Naive thymus-derived CD4-positive, alpha-beta T cell (primary cell): ENCODE measurements around the gene PRDM16. TPM values are rescaled to one million over a fixed set of nuclear protein-coding genes. Genes with fewer than 3 reads are reported as not detected.
"Not testable (repeated sequence)": the region's sequence is repeated elsewhere in the genome, so short reads cannot be mapped to it uniquely, and the experiment has no call there.

Experiments
- ATAC-seq: fragments of 150-1000 bp; cut with Tn5 transposase; 2 replicates; pipeline ENCODE4 v1.10.0; 2021; ENCODE audit warnings: mild to moderate bottlenecking, moderate library complexity
- CTCF ChIA-PET: fragments of 350-600 bp; sonication (Branson Sonifier 250); formaldehyde crosslinking; loops from one replicate; lab custom pipeline; 2021; ENCODE audit warnings: antibody characterized with exemption; lab: Charles Lee
- POLR2A ChIA-PET: fragments of 350-600 bp; sonication (Branson Sonifier 250); formaldehyde crosslinking; loops from one replicate; lab custom pipeline; 2021; ENCODE audit warnings: antibody characterized with exemption, inconsistent platforms; lab: Charles Lee
- DNase-seq, 9 donors: peaks; one replicate each; pipeline versions ENCODE4 v3.0.0 to v3.0.0-alpha.2; 2020 to 2022; ENCODE audit warnings: mixed read lengths in 1 of 9
- H3K27ac ChIP-seq: one replicate; pipeline ENCODE4 v1.7.0; 2013; ENCODE audit warnings: mild to moderate bottlenecking, low read depth, low read length, moderate library complexity
- H3K27me3 ChIP-seq, 2 donors: one replicate each; pipeline ENCODE4 v1.7.0; 2013; ENCODE audit warnings: low read length in 2 of 2, mild to moderate bottlenecking in 2 of 2, moderate library complexity in 2 of 2; ENCODE audit not compliant: control insufficient read depth in 2 of 2, insufficient read depth in 2 of 2
- H3K36me3 ChIP-seq, 3 experiments: 1 replicate in 2 of 3; 2 replicates in 1 of 3; pipeline ENCODE4 v1.7.0; 2013; ENCODE audit warnings: low read length in 3 of 3, mild to moderate bottlenecking in 3 of 3, moderate library complexity in 1 of 3; ENCODE audit not compliant: insufficient read depth in 3 of 3, control insufficient read depth in 2 of 3
- H3K4me1 ChIP-seq, 2 donors: one replicate each; pipeline ENCODE4 v1.7.0; 2013; ENCODE audit warnings: low read length in 2 of 2, mild to moderate bottlenecking in 2 of 2, moderate library complexity in 1 of 2; ENCODE audit not compliant: control insufficient read depth in 2 of 2, insufficient read depth in 2 of 2
- H3K4me3 ChIP-seq: 2 replicates; pipeline ENCODE4 v1.7.0; 2013; ENCODE audit warnings: mild to moderate bottlenecking, low read length
- H3K9me3 ChIP-seq, 3 experiments: 1 replicate in 2 of 3; 2 replicates in 1 of 3; pipeline ENCODE4 v1.7.0; 2013; ENCODE audit warnings: low read length in 3 of 3; ENCODE audit not compliant: control insufficient read depth in 2 of 3
- H3K27ac Mint-ChIP-seq, 9 donors: one replicate each; pipeline ENCODE4 v1.8.0; 2020 to 2022; ENCODE audit warnings: mixed read lengths in 9 of 9, mild to moderate bottlenecking in 8 of 9, moderate library complexity in 5 of 9, inconsistent platforms in 2 of 9
- H3K27me3 Mint-ChIP-seq, 5 donors: one replicate each; pipeline ENCODE4 v1.8.0; 2021 to 2022; ENCODE audit warnings: mixed read lengths in 5 of 5, mild to moderate bottlenecking in 1 of 5
- H3K36me3 Mint-ChIP-seq, 5 donors: one replicate each; pipeline ENCODE4 v1.8.0; 2020 to 2022; ENCODE audit warnings: mixed read lengths in 5 of 5, mild to moderate bottlenecking in 3 of 5, inconsistent platforms in 1 of 5
- H3K4me1 Mint-ChIP-seq, 7 donors: one replicate each; pipeline ENCODE4 v1.8.0; 2020 to 2022; ENCODE audit warnings: mixed read lengths in 7 of 7, mild to moderate bottlenecking in 3 of 7, inconsistent platforms in 1 of 7
- H3K4me3 Mint-ChIP-seq, 10 donors: one replicate each; pipeline ENCODE4 v1.8.0; 2020 to 2022; ENCODE audit warnings: mild to moderate bottlenecking in 10 of 10, mixed read lengths in 10 of 10, moderate library complexity in 6 of 10, inconsistent platforms in 2 of 10
- H3K9me3 Mint-ChIP-seq, 11 donors: one replicate each; pipeline ENCODE4 v1.8.0; 2020 to 2022; ENCODE audit warnings: mixed read lengths in 11 of 11, mild to moderate bottlenecking in 4 of 11, inconsistent platforms in 1 of 11, moderate library complexity in 1 of 11
- intact Hi-C, 2 donors: fragments of 100-400 bp; cut with micrococcal nuclease; formaldehyde crosslinking; loops; one replicate each; pipeline ENCODE4 v1.15.1; 2023
- polyA plus RNA-seq, 2 donors: library from polyadenylated mRNA; unstranded; fragments of 300-500 nt; fragmentation: Illumina TruSeq; gene quantifications; one replicate each; pipeline ENCODE4 v1.2.3, GENCODE V29; 2021
- total RNA-seq, 6 experiments: library from RNA in 5 of 6; stranded (reverse) in 5 of 6; gene quantifications; 1 replicate in 5 of 6; 2 replicates in 1 of 6; pipeline ENCODE4 v1.2.3 and lab custom pipeline; 2021 to 2026

PRDM16 gene
- total and polyA plus RNA-seq, 7 experiments from 2014 or later: 0.05 to 0.61 (median 0.36) TPM; not detected in 2

DNA sequence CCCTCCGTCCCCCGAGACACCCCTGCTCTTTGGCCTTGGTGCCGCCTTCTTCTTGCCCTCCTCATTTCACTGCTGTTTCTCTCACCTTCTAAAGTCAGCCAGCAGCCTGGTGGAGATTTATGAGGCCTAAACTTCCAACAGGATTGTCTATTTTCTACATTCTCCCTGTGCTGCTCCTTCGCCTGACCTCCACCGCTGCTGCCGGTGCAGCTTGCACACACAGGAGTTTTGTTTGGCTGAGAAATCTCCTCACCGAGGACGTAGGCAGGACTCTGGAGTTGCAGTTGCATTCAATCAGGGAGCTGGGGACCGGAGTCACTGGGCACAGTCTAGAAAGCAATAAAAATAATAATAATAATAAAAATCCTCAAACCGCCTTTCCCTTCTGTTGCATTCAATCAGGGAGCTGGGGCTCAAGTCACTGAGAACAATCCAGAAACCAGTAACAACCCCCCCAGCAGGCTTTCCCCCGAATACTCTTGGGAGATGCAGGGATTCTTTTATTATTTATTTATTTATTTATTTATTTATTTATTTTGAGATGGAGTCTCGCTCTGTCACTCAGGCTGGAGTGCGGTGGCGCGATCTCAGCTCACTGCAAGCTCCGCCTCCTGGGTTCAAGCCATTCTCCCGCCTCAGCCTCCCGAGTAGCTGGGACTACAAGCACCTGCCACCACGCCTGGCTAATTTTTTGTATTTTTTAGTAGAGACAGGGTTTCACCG lies 19.1 kb downstream of the PRDM16 start:
- H3K9me3 Mint-ChIP-seq, H3K4me3 ChIP-seq, H3K27me3 ChIP-seq, H3K4me1 Mint-ChIP-seq, DNase-seq, CTCF ChIA-PET, H3K27me3 Mint-ChIP-seq, H3K36me3 ChIP-seq, H3K27ac ChIP-seq, H3K27ac Mint-ChIP-seq, ATAC-seq, H3K36me3 Mint-ChIP-seq, intact Hi-C loops, H3K4me3 Mint-ChIP-seq, POLR2A ChIA-PET, H3K9me3 ChIP-seq, H3K4me1 ChIP-seq: not testable (repeated sequence)

- POLR2A ChIA-PET: no interaction called here
- CTCF ChIA-PET: no interaction called here
- no peak for ATAC-seq
Observed at GRCh38 chr1:3089490-3089889, 20.5 kb downstream of the PRDM16 start.

GRCh38 chr1:3091334-3091733 lies 22.3 kb downstream of the PRDM16 start:
- CTCF ChIA-PET: no interaction called here
- Mint-ChIP-seq H3K27me3 (peaks cover 0 to 12% (median 3%) of the 10 kb centered on the region in 5 donors), H3K36me3 (no peaks in the 10 kb centered on the region), H3K27ac (no peak overlapping the region), H3K4me1 (peaks cover 0 to 5% (median 0%) of the 10 kb centered on the region in 7 donors), H3K9me3 (no peaks in the 10 kb centered on the region), H3K4me3 (no peak overlapping the region)
- Histone ChIP-seq H3K4me1 (no peaks in the 10 kb centered on the region), H3K27me3 (no peaks in the 10 kb centered on the region), H3K36me3 (no peaks in the 10 kb centered on the region), H3K4me3 (no peak overlapping the region), H3K27ac (no peak overlapping the region), H3K9me3 (no peaks in the 10 kb centered on the region)
- POLR2A ChIA-PET: no interaction called here
- ATAC-seq (no peak), DNase-seq (no peak)
- intact Hi-C loops: no loop called here

More at GRCh38 chr1:3089490-3089889, 20.5 kb downstream of the PRDM16 start:
- H3K27ac ChIP-seq: no peak overlapping the region
- Mint-ChIP-seq H3K4me3 (no peak overlapping the region), H3K27ac (no peak overlapping the region), H3K27me3 (peaks cover 0 to 8% (median 3%) of the 10 kb centered on the region in 5 donors), H3K36me3 (no peaks in the 10 kb centered on the region), H3K9me3 (no peaks in the 10 kb centered on the region), H3K4me1 (peaks cover 0 to 5% (median 0%) of the 10 kb centered on the region in 7 donors)
- H3K27me3 ChIP-seq: no peaks in the 10 kb centered on the region
- H3K9me3 ChIP-seq: no peaks in the 10 kb centered on the region
- no peaks in the 10 kb centered on the region for H3K36me3 ChIP-seq
- intact Hi-C loops: no loop called here
- H3K4me1 ChIP-seq: no peaks in the 10 kb centered on the region
- no peak overlapping the region for H3K4me3 ChIP-seq
- DNase-seq: no peak

GRCh38 chr1:3092530-3092929 lies 23.5 kb downstream of the PRDM16 start:
- peaks cover 0 to 5% (median 0%) of the 10 kb centered on the region in 7 donors for H3K4me1 Mint-ChIP-seq
- intact Hi-C loops: no loop called here
- Histone ChIP-seq H3K27ac (no peak overlapping the region), H3K9me3 (no peaks in the 10 kb centered on the region), H3K4me1 (no peaks in the 10 kb centered on the region), H3K27me3 (no peaks in the 10 kb centered on the region), H3K4me3 (no peak overlapping the region), H3K36me3 (no peaks in the 10 kb centered on the region)
- peaks cover 0 to 12% (median 3%) of the 10 kb centered on the region in 5 donors for H3K27me3 Mint-ChIP-seq
- ATAC-seq (no peak), DNase-seq (no peak)
- H3K36me3 Mint-ChIP-seq: no peaks in the 10 kb centered on the region
- ChIA-PET CTCF (interaction anchor here (0.6 kb wide), 1 partner anchor 8 kb away, joined by 3 read pairs; no protein-coding TSS in a partner anchor), POLR2A (no interaction called here)
- no peak overlapping the region for H3K27ac Mint-ChIP-seq
- no peaks in the 10 kb centered on the region for H3K9me3 Mint-ChIP-seq
- H3K4me3 Mint-ChIP-seq: no peak overlapping the region

DNA sequence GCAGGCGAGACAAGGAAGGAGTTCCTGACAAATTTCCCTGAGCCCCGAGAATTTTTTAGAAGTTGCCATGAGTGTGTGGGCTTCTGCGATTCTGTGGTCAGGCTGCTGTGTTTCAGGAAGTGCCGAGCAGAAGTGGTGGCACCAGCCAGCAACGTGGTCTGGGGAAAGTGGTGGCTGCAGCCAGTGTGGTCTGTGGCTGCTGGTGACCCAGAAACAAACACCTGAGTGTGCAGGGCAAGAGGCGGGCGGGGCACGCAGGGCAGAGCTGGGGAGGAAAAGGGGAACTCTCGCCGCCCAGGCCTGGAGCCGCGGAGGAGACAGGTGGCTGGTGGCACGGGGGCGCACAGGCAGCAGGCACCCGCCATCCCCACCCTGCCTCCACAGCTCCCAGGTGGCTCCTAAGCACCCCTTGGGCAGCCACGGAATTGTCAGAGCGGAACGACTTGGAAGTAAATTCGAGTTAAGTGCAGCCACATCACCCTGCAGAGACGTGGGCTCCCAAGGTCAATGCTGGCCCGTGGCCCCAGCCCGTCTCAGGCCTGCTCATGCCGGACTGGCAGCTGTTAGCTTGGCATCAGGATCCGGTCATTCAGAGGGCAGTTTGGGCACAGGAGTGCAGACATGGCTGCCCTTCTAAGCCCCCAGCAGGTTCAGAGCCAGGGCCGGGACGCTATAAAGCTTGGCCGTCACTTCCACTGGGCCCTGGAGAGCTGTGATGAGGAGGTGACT lies 25.1 kb downstream of the PRDM16 start:
- no peak overlapping the region for H3K27ac ChIP-seq
- H3K36me3 ChIP-seq: no peaks in the 10 kb centered on the region
- H3K9me3 ChIP-seq: no peaks in the 10 kb centered on the region
- Mint-ChIP-seq H3K27me3 (peaks cover 0 to 12% (median 3%) of the 10 kb centered on the region in 5 donors), H3K4me1 (peaks cover 0 to 3% (median 0%) of the 10 kb centered on the region in 7 donors), H3K36me3 (no peaks in the 10 kb centered on the region), H3K4me3 (no peak overlapping the region), H3K9me3 (no peaks in the 10 kb centered on the region), H3K27ac (no peak overlapping the region)
- POLR2A ChIA-PET: no interaction called here
- CTCF ChIA-PET: no interaction called here
- intact Hi-C loops: no loop called here
- H3K4me3 ChIP-seq: no peak overlapping the region
- DNase-seq (no peak), ATAC-seq (no peak)
- no peaks in the 10 kb centered on the region for H3K4me1 ChIP-seq
- H3K27me3 ChIP-seq: no peaks in the 10 kb centered on the region

DNA sequence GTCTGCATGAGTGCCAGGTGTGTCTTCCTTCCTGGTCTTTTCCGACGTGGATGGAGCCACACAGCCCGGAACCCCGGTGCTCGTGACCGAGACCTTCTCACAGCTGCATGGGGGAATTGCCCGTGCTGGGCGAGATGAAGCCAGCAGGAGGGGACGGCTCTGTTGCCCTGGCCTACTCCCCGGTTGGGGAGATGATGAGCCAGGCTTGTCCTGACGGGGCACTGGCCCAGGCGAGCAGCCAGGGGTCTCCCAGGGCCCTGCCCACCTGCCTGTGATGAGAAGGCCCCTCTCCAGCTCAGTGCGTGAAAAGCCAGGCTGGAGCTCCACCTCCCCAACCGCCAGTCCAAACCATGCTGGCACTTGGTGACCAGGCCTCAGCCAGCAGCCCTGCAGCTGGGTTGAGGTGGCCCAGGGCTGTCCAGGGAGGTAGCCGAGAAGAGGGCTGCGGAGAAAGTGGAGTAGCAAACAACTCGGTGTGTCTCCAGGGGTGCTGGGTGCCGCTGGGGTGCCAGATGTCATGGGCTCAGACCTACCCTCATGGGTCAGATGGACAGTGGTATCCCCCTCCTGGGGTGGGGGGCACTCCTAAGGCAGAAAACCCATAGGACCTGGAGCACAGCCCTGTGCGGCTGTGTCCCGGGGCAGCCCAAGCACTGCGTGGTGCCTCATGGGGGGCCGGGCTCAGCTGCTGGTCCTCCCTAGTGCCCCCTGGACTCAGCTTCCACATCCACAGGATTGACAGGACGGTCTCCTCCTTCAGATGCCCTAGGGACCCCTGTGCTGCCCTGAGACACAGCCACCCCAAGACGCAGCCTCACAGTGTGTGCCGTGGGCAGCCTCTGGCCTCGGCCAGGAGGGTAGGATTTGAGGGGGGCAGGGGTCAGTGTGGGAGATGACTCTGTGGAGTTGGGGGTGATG lies 26.1 kb downstream of the PRDM16 start:
- ATAC-seq: no peak
- ChIA-PET POLR2A (no interaction called here), CTCF (no interaction called here)
- no peaks in the 10 kb centered on the region for H3K9me3 Mint-ChIP-seq
- peaks cover 0 to 3% (median 0%) of the 10 kb centered on the region in 7 donors for H3K4me1 Mint-ChIP-seq
- Histone ChIP-seq H3K27me3 (no peaks in the 10 kb centered on the region), H3K27ac (no peak overlapping the region), H3K4me1 (no peaks in the 10 kb centered on the region), H3K4me3 (no peak overlapping the region), H3K36me3 (no peaks in the 10 kb centered on the region), H3K9me3 (no peaks in the 10 kb centered on the region)
- intact Hi-C loops: no loop called here
- DNase-seq: no peak
- H3K27me3 Mint-ChIP-seq: peaks cover 0 to 12% (median 3%) of the 10 kb centered on the region in 5 donors
- H3K27ac Mint-ChIP-seq: no peak overlapping the region
- no peaks in the 10 kb centered on the region for H3K36me3 Mint-ChIP-seq
- no peak overlapping the region for H3K4me3 Mint-ChIP-seq
